Gastroesophageal sphincter (tissue), 3 donors: ENCODE measurements around the gene PADI4.

Source experiments
- EP300 ChIP-seq: sonication (generic); formaldehyde crosslinking; IDR thresholded peaks from one replicate; pipeline ENCODE4 v1.6.1; 2017; ENCODE audit warnings: antibody characterized with exemption, mild to moderate bottlenecking
- POLR2A ChIP-seq, 2 donors: fragments of 450-650 bp; IDR thresholded peaks; one replicate each; pipeline ENCODE4 v1.6.1; 2017; ENCODE audit warnings: antibody characterized with exemption in 2 of 2, mild to moderate bottlenecking in 2 of 2, moderate library complexity in 1 of 2
- TF ChIP-seq, protein P1 (sequence below), 4 experiments: fragments of 200-600 bp in 2 of 4; fragments of 450-650 bp in 2 of 4; sonication (generic) in 1 of 4; IDR thresholded peaks; one replicate each; pipeline ENCODE4 v1.5.1; 2017 to 2019; ENCODE audit warnings: antibody characterized with exemption in 4 of 4, mild to moderate bottlenecking in 2 of 4, moderate library complexity in 2 of 4

DNA sequence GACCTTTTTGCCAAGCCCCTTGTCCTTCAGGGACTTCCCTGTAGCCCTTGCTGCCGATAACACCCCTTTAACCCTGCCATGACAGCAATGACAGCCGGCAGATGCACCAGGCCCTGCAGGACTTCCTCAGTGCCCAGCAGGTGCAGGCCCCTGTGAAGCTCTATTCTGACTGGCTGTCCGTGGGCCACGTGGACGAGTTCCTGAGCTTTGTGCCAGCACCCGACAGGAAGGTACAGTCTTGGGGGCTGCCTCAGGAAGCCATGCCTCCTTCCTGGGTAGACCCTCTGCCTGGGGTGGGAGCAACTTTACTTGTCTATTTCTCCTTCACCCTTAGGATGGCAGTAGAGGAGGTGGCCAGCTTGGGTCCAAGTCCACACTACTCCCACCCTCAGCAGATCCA, 47.9 kb downstream of the PADI4 start:
- TF ChIP-seq, protein P1, sequence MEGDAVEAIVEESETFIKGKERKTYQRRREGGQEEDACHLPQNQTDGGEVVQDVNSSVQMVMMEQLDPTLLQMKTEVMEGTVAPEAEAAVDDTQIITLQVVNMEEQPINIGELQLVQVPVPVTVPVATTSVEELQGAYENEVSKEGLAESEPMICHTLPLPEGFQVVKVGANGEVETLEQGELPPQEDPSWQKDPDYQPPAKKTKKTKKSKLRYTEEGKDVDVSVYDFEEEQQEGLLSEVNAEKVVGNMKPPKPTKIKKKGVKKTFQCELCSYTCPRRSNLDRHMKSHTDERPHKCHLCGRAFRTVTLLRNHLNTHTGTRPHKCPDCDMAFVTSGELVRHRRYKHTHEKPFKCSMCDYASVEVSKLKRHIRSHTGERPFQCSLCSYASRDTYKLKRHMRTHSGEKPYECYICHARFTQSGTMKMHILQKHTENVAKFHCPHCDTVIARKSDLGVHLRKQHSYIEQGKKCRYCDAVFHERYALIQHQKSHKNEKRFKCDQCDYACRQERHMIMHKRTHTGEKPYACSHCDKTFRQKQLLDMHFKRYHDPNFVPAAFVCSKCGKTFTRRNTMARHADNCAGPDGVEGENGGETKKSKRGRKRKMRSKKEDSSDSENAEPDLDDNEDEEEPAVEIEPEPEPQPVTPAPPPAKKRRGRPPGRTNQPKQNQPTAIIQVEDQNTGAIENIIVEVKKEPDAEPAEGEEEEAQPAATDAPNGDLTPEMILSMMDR (IDR thresholded peaks at IDR 0.05) = no peak
- TF ChIP-seq POLR2A (IDR thresholded peaks at IDR 0.05) (no peak), EP300 (no peak)
